NCI-H345 treated with DMSO at 0.1 percent for 48 hours (cell line): ENCODE results near the gene UMODL1.

Experiments used
- DNase-seq: peaks from one replicate; lab custom pipeline; 2025; ENCODE audit not compliant: unreplicated experiment; lab: John Stamatoyannopoulos, UW

Gene UMODL1

DNA sequence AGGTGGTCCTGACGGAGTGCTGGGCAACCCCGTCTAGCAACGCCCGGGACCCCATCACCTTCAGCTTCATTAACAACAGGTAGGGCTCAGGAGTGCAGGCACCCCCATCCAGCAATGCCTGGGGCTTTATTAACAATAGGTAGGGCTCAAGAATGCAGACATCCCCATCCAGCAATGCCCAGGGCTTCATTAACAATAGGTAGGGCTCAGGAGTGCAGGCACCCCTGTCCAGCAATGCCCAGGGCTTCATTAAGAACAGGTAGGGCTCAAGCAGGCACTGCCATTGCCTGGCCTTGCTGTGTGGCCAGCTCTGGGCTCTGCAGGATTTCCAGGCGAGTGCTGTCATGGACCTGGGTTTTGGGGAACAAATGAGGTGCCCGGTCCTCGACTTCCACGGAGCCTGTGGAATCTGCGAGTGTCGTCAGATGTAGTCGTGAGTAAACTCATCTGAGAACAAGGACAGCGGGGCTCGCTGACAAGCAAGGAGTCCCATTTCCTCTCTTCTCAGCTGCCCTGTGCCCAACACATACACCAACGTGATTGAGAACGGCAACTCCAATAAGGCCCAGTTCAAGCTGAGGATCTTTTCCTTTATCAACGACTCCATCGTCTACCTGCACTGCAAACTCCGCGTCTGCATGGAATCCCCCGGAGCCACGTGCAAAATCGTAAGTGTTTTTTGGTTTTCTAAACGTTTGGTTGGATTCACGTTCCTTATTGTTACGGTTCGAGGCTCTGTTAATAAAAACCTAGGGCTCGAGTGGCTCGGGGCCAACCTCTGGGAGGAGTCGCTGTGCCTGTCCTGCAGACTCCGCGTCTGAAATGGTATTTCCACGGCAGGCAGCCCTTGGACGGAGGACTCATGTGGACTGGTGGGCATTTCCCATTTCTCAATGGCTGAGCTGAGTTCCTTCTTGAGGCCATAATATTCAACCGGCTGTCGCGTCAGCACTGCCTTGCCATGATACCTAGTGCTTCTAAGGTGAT, 56.3 kb downstream of the UMODL1 start:
- no peak for DNase-seq

DNA sequence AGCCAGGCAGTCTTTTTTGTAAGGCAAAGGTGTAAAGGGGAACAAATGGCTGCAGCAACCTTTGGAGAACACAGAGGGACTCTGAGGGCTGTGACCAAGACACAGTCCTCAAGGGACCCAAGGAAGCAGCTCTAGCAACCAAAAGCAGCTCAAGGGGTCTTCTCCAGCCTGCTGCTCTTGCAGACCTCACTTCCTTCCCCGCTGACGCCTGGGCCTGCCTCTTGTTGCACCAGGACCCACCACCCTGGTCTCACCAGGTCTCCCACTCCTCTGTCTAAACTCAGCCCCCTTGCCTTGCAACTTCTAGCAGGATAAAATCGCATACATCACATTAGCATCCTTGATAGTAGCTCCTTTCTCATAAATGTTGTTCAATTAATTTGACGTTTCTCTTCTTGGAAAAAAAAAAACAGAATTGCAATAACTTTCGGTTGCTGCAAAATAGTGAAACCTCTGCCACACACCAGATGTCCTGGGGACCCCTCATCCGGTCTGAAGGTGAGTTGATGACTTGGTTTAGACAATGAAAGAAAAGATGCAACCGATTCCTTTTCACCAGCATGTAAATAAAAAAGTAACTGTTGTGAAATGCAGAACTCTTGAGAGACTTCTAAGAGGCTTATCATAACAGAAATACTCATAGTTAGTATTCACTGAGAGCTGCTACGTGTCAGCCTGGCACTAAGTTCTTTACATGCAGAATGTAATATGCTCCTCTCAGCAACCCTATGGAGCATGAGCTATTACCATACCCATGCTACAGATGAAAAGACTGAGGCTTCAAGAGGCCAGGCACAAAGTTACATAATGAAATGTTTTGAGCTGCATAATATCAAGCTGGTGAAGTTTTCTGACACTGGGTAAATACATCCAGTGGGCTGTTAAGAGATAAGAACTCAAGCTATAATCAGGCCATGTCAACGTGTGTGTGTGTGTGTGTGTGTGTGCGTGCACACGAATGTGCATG, 58.5 kb downstream of the UMODL1 start:
- DNase-seq = no peak

DNA sequence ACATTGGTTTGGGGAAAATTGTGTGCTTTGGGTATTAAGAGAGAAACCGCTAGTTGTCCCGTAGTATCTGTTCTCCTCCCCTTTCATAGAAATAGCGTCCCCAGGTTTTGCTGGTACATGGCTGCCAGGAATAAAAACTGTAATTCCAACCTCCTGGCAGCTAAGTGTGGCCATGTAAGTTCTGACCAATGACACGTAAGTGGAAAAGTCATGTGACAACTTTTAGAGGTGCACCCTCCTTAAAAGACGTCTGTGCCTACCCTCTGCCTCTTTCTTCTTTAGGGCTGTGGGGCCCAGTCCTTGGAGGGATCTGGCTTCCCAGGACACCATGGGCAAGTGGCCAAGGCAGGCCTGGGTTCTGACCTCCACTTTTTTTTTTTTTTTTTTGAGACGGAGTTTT, 59.3 kb downstream of the UMODL1 start:
- no peak for DNase-seq

DNA sequence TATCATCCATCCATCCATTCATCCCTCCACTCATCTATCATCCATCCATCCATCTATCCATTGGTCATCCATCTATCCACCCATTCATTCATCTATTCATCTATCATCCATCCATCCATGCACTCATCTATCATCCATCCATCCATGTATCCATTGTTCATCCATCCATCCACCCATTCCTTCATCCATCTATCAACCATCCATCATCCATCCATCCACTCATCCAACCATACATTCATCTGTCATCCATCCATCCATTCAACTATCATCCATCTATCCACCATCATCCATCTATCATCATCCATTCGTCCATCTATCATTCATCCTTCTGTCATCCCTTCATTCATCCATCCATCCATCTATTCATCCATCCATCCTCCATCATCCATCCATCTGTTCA, 61.1 kb downstream of the UMODL1 start:
- DNase-seq = no peak

DNA sequence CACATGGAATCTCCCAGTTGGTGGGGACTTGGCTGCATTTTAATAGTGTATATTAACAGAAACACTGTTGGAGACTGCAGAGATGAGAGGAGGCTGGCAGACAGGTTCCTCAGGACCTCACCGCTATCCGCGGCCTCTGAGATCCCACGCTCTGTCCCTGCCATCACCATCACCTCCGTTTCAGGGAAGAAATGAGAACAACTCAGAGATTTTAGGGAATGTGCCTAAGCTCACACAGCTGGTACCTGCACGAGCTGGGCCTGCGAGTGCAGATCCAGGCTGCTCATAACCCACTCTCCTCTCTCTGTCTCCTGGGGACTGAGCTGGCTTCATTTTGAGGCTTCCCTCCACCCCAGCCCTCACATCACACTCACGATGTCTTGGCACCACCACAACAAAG, 62.0 kb downstream of the UMODL1 start:
- no peak for DNase-seq

DNA sequence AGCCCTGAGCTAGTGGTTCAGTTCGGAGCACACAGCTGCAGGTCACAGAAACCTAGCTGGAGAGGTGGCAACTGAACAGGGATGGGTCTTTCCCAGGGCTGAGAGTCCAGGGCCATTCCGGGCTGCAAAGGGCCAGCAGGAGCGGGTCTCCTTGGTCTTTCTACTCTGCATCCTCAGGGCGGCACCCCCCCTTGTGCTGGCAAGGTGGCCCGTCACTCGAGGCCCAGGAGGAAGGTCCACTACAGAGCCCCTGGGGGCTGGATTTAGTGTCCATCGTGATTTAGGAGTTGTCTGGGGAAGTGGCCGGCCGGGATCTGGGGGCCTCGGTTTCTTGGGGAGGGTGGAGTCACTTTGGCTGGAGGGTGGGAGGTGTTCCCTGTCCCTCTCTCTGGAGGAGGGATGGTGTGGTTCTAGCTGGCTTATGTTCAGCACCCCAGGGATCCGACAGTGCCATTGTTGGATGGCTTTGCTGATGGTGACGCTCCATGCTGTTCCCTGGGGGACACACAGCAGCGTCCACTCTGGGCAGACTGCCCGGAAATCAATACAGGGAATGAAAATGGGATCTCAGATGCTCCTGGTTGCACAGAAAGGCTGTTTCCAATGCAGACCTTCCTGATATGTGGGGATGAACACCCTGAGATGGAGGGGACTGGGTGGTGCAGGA, 64.4 kb downstream of the UMODL1 start:
- DNase-seq = peak; percentile 42

DNA sequence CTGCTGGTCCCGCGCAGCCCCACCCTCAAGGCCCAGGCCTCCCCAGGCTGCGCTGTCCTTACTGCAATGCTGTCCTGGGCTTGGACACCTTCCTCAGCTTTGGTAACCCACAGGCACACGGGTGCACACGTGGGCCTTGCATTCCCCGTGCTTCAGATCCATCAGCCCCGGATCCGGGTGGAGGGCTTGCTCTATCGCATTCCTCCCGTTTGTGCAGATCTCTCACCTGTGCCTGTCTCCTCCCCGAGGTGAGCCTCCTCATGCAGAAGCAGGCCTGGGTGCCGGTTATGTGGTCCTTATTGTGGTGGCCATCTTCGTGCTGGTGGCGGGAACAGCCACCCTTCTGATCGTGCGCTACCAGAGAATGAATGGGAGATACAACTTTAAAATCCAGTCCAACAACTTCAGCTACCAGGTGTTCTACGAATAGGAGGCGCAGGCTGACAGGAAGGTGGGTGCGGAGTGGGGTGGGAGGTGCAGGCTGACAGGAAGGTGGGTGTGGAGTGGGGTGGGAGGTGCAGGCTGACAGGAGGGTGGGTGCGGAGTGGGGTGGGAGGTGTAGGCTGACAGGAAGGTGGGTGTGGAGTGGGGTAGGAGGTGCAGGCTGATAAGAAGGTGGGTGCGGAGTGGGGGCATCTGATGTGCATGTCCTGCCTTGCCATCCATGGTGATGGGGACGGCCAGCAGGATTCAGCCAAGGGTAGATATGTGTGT, 66.2 kb downstream of the UMODL1 start:
- DNase-seq = no peak

DNA sequence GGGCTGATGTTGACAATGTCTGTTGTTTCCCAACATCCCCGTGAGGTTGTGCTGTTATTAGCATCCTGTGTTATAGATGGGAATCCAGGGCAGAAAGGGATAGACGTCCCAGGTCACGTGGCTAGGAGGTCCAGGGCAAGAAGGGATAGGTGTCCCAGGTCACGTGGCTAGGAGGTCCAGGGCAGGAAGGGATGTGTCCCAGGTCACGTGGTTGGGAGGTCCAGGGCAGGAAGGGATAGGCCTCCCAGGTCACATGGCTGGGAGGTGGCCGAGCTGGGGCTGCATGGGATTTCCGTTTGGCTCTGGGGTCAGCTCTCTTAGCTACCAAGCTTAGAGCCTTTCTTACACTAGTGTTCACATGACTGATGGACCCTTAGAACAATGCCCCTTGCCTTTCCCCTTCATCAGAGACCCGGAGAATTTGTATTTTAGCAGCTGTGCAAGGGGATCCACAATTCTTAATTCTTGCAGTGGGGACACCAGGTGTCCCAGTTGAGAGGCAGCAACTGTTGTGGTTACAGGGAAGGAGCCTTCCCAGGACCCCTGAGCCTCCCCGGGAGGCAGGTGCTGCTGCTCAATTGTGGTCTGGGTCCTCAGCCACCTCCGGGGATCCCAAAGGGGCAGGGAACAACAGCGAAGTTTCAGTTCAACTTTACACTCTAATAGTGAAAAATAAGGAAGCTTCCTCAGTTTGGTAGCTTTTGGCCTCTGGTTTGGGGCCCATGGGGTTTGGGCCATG, 69.2 kb downstream of the UMODL1 start:
- no peak for DNase-seq

DNA sequence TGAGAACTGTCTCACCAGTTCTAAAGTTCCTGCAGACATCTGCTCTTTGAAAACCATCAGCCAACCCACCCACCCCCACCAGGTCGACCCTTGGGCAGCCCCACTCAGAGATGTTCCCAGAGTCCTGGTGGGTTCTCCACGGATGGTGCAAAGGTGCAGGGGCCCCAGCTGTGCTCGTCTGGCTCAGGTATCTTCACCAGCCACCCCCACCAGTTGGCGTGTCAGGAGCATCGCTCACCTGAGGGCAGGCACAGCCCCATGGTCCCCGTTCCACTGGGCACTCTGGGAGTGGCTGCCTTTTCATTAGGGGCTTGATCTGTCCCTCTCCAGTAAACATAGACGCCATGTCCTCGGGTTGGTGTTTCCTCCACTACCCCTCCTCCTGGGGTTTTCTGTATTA, 70.5 kb downstream of the UMODL1 start:
- DNase-seq = no peak

DNA sequence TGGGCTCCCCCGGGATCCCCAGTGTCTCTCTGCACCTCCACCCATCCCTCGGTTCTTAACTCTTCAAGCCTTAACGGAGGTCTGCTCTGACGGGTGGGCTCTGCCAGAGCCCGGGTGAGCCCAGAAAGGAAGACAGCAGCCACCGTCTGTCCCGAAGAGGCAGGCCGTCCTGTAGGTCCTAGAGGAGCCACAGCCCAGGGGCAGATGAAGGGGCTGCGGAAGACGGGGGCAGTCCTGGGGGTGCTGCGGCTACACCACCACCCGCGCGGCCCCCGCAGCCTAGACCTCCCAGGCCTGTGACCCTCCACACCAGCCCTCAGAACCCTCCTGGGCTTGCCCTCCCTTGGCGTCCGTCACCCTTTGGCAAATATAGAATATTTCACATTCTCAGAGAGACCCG, 71.0 kb downstream of the UMODL1 start:
- DNase-seq = no peak

DNA sequence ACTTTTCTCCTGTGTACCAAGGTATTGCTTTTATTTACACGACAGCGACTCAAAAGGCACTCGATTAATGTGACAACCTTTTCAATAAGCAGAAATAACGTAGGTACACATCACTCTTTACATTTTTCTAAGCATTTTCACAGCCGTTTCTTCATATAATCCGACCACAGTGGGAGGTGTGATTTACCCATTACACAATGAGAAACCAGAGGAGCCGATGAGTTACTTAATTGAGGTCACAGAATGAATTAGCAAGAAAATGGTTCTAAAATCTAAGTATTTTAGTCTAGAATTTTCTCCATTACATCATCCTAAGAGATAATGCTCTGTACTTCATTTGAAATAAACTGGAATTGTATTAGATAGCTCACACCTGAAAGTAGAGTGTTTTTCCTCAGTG, 71.5 kb downstream of the UMODL1 start:
- no peak for DNase-seq

DNA sequence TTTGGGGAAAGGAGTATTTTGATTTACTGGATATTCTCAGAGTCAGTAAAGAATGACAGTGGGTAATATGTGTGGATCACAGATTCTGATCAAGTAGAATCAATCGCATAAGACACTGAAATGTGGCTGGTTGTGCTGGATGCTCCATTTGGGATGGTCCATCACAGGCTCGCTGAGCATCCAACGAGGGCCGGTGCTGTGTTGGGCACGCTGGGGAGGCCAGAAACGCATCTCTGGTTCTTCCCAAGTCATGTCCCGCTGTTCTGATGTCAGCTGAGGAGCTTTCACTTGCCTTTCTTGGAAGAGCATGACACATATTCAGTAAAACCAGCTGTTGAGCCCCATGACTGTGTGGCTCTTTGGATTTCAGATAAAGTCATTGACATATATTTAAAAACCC, 72.0 kb downstream of the UMODL1 start:
- no peak for DNase-seq

DNA sequence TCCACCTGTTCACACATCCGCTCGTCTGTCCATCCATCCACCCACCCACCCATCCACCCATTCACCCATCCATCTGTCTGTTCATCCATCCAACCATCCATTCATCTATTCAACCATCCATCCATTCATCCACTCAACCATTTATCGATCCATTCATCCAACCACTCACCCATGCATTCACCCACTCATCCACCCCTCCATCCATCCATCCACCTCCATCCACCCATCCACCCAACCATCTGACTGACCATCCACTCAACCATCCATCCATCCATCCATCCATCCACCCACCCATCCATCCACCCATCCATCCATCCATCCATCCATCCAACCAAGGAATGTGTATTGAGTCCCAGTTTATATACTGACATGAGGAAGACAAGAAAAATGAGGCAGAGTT, 73.1 kb downstream of the UMODL1 start:
- DNase-seq = no peak

DNA sequence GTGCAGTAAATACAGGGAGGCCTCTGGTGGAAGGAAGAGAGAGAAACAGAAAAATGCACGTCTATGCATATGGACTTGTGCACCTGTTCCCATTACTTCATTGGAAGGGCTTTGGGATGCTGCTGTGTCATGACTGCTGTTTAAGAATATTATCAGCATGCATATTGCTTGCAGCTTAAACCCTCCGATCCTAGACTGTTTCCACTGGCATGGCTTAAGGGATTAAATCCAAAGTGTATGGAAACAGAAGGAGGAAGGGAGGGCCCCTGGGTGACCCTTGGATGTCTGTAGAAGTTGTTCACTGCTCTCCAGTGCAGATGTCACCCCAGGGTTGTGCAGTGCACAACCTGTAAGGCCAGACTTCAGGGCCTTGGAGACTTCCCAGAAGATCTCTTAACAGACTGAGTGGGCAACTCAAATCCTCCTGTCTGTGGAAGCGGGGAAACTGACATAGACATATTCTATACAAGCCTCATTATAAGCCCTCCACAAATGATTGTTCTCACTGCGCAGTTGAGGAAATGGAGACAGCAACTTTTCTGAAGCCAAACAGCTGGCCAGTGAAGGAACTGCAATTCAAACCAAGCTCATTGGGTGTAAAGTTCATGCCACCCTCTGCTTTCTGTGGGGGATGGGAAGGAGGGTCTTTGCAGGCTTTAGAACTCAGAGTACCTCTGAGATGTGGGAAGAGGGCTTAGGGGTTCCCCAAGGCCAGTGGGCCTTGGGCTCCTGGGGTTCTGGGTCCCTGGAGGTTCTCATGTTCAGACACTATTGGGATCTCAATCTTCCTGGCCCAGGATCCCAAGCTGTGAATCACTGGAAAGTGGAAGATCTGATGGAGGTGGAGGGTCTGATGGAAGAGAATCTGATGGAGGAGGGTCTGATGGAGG, 73.8 kb downstream of the UMODL1 start:
- DNase-seq = no peak

DNA sequence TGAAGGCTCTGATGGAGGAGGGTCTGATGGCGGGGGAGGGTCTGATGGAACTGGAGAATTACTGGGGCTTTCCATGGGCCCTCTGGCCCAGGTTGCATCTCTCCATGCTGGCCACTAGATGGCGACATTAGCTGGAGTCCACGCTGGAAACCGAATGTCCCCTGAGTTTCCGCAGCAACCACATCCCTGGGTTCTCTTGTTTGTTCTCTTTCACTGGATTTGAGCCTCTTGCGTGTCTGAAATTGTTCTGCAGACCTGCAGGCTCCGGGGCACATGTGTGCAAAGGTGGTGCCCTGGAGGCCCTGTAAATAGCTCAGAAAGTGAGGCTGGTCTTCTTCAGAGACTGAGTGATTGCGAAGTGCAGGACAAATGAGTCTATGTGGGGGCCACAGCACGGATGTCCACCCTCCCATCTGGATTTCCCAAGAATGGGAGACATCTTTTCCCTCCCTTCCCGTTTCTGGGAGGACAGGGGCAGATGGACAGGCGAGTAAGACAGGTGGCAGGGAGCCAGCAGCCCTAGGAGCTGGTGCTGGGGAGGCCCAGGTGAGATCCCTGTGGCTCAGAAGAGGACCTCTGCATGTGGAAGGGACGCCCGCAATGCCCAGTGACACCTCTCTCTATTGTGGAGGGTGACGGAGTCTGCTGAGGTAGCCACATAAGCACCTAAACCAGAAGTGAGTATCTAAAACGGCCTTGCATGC, 74.6 kb downstream of the UMODL1 start:
- DNase-seq = peak; percentile 80

DNA sequence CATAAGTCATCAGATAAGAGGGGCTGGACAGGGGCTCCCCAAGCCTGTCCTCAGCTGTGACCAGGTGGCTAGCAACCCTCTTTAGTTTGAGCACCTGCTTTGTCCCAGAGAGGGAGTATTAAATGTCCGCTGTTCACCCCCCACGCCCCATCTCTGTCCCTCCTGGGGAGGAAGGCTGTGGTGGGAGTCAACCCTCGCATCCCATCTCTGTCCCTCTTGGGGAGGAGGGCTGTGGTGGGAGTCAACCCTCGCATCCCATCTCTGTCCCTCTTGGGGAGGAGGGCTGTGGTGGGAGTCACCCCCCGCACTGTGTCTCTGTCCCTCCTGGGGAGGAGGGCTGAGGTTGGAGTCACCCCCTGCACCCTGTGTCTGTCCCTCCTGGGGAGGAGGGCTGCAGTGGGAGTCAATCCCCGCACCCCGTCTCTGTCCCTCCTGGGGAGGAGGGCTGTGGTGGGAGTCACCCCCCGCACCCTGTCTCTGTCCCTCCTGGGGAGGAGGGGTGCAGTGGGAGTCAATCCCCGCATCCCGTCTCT, 75.2 kb downstream of the UMODL1 start:
- no peak for DNase-seq

DNA sequence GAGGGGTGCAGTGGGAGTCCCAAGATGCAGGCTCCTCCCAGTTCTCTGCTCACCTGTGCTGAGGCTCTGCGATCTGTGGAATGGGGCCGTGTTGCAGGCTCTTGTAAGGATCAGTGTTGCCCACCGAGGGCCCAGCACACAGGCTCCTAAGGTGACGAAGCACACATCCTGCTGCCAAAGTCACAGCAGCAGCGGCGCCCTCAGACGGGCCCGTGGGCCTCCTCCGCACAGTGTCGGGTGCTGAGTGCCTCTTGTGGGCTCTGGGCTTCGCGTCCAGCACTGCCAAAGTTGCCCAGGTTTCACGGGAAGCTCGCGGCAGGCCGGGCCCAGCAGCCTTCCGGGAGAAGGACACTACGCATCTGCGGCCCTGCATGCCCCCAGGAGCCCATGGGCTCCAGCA, 75.7 kb downstream of the UMODL1 start:
- DNase-seq = no peak

DNA sequence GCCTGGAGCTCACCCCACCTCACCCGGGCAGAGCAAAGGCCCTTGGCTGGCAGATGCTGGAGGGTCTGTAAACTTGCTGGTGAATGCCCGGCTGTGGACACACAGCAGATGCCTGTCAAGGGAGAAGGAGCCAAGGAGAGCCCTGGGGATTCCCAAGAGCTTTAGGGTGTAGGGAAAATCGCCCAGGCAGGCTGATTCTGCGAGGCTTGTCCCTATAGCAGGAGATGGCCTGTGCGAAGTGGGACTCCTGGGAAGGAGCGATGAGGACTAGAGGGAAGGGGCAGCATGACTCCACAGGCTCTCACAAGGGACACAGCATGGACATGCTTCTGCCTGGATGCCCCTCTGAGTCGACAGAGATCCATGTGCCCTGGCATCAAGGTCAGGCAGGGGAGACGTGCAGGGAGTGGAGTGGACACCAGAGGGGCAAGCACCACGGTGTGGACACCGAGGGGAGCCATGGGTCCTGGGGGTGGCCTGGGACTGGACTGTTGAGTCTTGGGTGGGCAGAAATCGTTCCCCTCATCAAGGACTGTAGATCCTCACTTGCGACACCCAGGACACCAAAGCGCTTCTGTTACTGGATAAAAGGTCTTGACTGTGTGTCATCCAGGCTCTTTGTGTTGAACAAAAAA, 76.4 kb downstream of the UMODL1 start:
- no peak for DNase-seq
